Hepatocyte (in vitro differentiated cells): ENCODE measurements around the gene TIMM22.

Experiments
- EZH2phosphoT487 ChIP-seq: fragments of 200-600 bp; sonication (generic); IDR thresholded peaks from one replicate; pipeline ENCODE4 v1.6.1; 2018; ENCODE audit warnings: antibody characterized with exemption, mild to moderate bottlenecking, low read depth, moderate library complexity; ENCODE audit not compliant: unreplicated experiment, severe bottlenecking
- TF ChIP-seq, protein P1 (sequence below): fragments of 200-600 bp; sonication (generic); IDR thresholded peaks from 2 replicates; pipeline ENCODE4 v1.5.1; 2016; ENCODE audit warnings: antibody characterized with exemption, mild to moderate bottlenecking; ENCODE audit not compliant: poor library complexity

DNA sequence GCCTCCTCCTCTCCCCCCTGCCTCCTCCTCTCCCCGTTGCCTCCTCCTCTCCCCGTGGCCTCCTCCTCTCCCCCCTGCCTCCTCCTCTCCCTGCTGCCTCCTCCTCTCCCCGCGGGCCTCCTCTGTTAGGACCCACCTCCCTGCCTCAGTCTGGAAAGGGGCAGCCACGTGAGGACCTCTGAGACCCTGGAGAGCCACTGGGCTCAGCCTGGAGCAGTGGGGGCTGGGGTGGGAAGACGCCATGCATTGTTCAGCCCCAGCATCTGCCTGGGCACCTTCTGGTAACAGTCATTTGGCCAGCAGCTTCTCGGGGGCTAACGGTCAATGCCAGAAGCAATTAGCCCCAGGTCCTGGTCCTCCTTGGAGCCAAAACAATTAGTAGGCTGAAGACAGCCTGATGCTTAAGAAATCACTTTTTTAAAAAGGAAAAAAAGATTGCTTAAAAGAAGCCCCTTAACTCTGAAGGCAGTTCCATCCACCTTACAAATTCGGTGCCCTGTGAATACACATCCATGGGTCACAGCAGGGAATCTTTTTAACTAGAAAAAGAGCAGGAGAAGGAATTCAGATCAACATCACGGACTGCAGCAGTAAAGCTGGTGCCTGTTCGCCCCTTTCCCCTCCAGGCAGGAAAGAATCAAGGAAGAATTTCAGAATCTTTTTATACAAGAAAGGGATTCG lies 47.2 kb upstream of the TIMM22 start:
- TF ChIP-seq, protein P1, sequence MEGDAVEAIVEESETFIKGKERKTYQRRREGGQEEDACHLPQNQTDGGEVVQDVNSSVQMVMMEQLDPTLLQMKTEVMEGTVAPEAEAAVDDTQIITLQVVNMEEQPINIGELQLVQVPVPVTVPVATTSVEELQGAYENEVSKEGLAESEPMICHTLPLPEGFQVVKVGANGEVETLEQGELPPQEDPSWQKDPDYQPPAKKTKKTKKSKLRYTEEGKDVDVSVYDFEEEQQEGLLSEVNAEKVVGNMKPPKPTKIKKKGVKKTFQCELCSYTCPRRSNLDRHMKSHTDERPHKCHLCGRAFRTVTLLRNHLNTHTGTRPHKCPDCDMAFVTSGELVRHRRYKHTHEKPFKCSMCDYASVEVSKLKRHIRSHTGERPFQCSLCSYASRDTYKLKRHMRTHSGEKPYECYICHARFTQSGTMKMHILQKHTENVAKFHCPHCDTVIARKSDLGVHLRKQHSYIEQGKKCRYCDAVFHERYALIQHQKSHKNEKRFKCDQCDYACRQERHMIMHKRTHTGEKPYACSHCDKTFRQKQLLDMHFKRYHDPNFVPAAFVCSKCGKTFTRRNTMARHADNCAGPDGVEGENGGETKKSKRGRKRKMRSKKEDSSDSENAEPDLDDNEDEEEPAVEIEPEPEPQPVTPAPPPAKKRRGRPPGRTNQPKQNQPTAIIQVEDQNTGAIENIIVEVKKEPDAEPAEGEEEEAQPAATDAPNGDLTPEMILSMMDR, result no peak
- TF ChIP-seq EZH2phosphoT487, result no peak
